Stimulated activated CD8-positive, alpha-beta memory T cell treated with anti-CD3 and anti-CD28 coated beads, Interleukin-15, amount 100 ng/mL, for 4 hours (primary cell): ENCODE results near the gene POU3F1.

ENCODE experiments used
- DNase-seq, 2 donors: peaks; one replicate each; pipeline ENCODE4 v3.0.0-alpha.2; 2020; ENCODE audit warnings: low read depth in 2 of 2

Gene POU3F1

GRCh38 chr1:38004284-38005108 lies 42.1 kb downstream of the POU3F1 start:
- no peak for DNase-seq

DNA sequence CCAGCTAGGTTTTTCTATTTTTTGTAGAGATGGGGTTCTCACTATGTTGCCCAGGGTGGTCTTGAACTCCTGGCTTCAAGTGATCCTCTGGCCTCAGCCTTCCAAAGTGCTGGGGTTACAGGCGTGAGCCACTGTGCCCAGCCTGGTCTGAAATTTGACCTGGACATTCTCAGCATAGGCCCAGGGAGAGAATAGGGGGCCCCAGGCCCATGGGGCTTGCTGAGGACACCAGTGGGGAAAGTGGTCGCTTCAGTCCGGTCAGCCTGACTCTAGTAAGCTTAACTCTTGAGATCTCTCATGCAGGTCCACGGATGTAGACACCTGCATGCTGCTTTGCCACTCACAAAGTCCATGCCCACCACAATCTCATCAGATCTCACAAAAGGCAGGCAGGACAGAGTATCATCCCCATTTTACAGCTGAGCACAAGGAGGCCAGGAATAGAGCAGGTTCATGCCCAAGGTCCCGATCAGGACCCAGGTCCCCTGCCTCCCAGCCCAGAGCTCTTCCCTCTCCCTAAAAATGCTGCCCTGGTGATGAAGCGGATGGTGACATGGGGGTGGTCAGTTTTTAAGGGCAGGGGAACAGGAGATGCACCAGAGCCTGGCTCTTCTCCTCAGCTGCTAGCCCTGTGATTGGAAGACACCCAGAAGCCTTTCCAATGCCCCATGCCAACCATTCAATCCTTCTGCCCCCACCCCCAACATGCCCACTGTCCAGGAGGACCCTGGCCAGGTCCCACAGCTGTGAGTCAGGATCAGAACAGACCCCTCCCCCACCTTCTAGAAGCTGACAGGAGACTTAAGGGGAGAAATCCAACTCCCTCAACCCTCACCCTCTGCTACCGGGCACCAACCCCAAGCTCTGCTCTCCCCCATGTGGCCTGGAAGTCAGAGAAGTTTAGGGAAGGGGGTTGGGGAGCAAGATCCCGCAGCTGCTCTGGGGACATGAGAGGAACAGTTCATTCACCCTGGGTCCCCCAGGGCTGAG lies 43.0 kb downstream of the POU3F1 start:
- no peak for DNase-seq

DNA sequence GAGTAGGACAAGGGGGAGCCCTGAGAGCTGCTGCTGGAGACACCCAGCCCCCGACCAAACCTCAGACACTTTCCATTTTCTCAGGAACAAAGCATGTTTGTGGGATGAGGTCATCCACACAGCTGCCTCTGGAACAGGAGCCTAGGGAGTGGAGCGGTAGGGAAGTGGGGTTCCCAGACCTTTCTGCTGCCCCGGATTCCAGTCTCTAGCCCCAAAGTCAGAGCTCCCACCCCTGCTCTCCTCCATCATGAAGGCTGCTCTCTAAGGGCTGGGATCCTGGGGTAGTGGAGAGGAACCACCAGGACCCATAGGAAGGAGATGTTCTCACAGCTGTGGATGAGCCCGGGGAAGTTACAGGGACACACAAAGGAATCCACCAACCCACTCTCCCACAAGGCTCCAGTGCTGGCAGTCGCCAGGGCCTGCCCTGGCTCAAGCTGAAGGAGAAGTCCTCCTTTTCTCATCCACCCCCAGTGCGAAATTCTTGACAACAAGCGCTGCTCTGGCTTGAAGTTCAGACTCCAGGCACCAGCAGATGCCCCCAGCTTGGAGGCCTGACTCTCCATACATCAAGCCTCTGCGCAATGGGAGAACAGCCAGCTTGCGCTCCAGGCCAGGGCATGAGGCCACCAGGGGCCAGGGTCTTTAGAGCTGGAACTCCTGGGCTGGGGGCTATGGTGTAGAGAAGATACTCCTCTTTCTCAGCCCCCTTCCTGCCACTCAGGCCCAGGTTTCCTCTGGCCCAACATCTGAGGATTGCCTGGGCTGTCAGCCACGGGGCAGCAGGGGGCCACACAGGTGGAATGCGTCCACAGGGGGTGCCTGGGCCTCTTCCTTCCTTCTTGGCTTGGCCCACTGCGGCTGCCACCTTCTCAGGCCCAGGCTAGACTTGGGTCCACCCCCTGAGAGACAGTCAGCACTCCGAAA lies 45.8 kb downstream of the POU3F1 start:
- DNase-seq: no peak

DNA sequence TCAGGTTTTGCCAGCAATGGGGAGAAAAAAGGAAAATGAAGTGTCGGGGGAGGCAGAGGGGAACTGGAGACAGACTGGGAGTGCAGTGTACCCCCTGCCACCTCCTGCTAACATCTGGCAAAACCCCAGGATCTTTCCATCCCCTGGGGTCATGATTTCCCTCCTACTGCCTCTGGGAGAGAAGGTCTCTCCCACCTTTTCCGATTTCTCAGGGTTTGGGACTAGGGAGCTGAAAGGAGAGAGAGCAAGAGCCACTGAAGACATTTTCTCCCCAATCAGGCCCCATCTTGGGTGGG lies 46.4 kb downstream of the POU3F1 start:
- DNase-seq: no peak

DNA sequence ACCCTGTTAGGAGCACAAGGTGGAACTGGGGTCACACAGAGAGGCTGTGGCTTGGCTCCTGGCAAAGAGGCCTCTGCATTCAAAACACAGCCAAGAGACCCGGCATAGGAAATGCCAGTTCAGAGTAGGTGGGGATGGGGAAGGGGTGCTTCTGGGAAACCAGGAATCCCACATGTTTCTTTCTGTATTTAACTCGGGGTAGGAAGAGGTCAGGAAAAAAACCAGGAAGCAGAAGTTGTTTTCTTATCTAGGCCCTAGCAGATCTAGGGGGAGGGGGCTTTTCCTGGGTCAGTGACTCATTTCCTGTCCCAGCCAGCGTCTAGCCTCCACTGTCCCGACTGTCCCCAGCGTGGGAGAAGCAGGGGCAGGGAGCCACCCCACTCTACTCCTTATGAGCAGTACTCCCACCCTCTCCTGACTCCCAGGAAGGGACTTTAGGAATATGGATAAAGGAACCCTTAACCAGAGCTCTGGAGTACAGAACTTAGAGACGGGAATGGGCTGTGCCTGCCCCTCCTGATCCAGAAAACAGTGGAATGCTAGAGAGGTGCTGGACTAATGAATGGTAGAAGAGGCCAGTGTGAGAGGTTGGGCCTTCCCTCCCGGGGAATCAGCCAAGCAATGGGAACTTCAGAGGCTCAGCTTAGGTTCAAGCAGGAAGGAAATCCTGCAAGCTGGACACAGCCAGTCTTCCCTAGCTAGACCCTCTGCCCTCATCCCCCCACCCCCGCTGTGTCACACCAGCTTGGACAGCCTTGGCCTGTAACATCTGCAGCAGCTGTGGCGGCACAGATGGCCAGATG lies 47.0 kb downstream of the POU3F1 start:
- no peak for DNase-seq

GRCh38 chr1:37998913-37999429 lies 47.6 kb downstream of the POU3F1 start:
- no peak for DNase-seq

- no peak for DNase-seq
Observed at GRCh38 chr1:37998089-37998808, 48.3 kb downstream of the POU3F1 start.

- no peak for DNase-seq
Observed at GRCh38 chr1:37997256-37998088, 49.1 kb downstream of the POU3F1 start.

DNA sequence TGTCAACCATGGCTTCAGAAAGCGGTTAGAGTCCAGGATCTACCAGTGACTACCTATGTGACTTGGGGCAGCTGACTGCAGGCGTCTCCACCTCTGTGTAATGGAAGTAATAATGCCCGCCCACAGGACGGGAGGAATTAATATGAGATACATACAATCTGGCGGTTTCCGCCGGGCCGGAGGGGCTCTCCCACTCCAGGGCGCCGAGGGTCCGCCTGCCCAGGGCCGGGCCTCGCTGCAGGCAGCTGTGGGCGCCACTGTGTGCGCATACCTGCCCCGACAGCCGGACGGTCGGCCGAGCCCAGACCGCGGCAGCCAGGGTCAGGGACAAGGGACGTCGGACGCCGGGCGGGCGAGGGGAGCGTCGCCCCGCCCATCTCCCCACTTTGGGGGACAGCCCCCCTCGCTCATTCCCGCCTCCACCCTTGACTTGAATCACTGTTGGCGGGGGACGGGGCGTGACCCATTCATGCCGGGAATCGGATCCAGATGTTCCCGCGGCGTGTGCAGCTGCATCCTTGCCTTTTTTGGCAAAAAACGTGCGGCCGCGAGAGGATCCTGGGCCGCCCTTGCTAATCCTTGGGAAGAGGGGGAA lies 50.7 kb downstream of the POU3F1 start:
- no peak for DNase-seq

- DNase-seq: no peak
Observed at GRCh38 chr1:37994886-37995566, 51.6 kb downstream of the POU3F1 start.
